ENCODE results near the gene KIF22.

The KIF22 gene

DNA sequence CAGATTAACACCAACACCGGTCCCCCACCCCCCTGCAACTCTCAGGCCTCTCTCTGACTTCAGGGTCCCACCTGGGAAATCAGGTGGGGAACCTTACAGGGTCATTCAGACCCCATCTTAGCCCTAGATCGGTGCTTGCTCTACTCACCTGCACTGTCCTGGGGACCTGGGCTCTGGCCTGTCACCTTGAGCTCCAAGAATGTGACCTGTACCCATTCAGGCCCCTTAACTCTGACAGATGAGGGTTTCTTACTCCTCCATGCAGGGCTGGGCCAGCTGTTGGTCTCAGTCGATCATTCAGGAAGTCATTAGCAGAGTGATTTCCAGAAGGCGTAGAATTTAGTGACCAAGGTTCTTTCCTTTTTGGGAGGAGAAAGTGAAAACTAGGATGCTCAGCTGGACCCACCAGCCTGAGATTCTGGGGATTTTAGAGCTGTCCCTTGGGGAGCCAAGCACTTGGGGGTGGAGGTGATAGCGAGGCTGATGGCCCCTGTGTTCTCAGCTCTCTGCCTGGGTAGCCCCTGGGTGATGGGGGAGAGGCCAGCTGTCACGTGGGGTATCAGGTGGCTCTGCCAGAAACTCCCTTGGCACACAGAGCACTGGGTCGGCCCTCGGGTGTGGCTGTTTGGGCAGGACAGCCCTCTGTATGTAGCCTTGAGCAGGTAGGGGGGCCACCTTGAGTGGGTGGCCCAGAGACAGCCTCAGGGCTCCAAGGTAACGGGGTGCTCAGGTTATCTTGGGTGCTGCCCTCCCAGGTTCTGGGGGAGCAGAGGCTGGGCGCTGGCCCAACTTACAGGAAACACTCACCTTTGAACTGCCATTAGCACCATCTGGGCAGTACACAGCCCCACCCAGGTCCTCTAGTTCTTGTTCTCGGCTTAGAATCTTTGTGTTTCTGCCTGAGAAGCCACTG is 30.4 kb downstream of the KIF22 start:
- TF ChIP-seq ARNT (IDR thresholded peaks at IDR 0.05) (no peak), NFRKB (IDR thresholded peaks at IDR 0.05) (no peak)
- no peak for DNase-seq (ENCODE audit: extremely low spot score)
- CTCF ChIA-PET, result interaction anchor here (0.9 to 6.1 kb wide), 3 partner anchors 27 to 31 kb away, joined by 4 to 52 read pairs (median 14); no protein-coding TSS in a partner anchor
- POLR2A ChIA-PET, result interaction anchor here (1.2 to 10.8 kb wide), 5 partner anchors 9 to 245 kb away, joined by 3 to 176 read pairs (median 4); partner anchors contain the start of gene MAZ

DNA sequence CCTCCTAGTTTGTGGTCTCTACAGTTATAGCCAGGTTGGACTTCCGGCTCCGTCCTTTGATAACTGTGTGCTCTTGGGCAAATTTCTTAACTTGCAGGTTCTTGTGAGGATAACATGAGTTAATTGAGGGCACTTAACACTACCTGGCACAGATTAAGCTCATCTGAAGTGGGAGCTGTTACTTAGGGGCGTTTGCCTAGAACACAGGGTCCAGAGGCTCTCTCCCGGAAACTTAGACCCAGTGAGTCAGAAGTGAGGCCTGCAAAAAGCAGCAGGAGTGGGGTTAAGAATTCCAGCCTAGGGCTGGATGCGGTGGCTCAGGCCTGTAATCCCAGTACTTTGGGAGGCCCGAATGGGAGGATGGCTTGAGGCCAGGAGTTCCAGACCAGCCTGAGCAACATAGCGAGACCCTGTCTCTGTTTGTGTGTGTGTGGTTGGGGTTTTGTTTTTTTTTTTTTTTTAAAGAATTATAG is 31.1 kb downstream of the KIF22 start:
- ChIA-PET CTCF (interaction anchor here (2.1 kb wide), 1 partner anchor 27 kb away, joined by 14 read pairs; no protein-coding TSS in a partner anchor), POLR2A (interaction anchor here (1.5 to 10.8 kb wide), 2 partner anchors 17 kb away, joined by 5 to 176 read pairs; partner anchors contain the start of gene MAZ)
- DNase-seq (ENCODE audit: extremely low spot score), result no peak
- no peak for TF ChIP-seq BHLHE40 (IDR thresholded peaks at IDR 0.05; ENCODE audit: borderline replicate concordance)
- no peak for TF ChIP-seq L3MBTL2 (conservative IDR thresholded peaks at IDR 0.05)
- TF ChIP-seq FOXA1 (IDR thresholded peaks at IDR 0.05), result no peak
- TF ChIP-seq CTBP1 (IDR thresholded peaks at IDR 0.05; ENCODE audit: borderline replicate concordance), result no peak
- no peak for TF ChIP-seq ZNF384 (IDR thresholded peaks at IDR 0.05)
- no peak for TF ChIP-seq NFRKB (IDR thresholded peaks at IDR 0.05)
- TF ChIP-seq SP1 (IDR thresholded peaks at IDR 0.05), result no peak
- TF ChIP-seq ELF4 (IDR thresholded peaks at IDR 0.05), result no peak
- no peak for TF ChIP-seq TARDBP (IDR thresholded peaks at IDR 0.05)
- TF ChIP-seq ARNT (IDR thresholded peaks at IDR 0.05), result no peak
- TF ChIP-seq FOXK2 (IDR thresholded peaks at IDR 0.05), result no peak
- TF ChIP-seq HDGF (IDR thresholded peaks at IDR 0.05; ENCODE audit: borderline replicate concordance), result no peak
- no peak for TF ChIP-seq LEF1 (IDR thresholded peaks at IDR 0.05; ENCODE audit: borderline replicate concordance)
- TF ChIP-seq FOXM1 (IDR thresholded peaks at IDR 0.05; ENCODE audit: borderline replicate concordance), result no peak
- no peak for TF ChIP-seq SUZ12 (IDR thresholded peaks at IDR 0.05)
- TF ChIP-seq, protein P1, sequence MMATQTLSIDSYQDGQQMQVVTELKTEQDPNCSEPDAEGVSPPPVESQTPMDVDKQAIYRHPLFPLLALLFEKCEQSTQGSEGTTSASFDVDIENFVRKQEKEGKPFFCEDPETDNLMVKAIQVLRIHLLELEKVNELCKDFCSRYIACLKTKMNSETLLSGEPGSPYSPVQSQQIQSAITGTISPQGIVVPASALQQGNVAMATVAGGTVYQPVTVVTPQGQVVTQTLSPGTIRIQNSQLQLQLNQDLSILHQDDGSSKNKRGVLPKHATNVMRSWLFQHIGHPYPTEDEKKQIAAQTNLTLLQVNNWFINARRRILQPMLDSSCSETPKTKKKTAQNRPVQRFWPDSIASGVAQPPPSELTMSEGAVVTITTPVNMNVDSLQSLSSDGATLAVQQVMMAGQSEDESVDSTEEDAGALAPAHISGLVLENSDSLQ (IDR thresholded peaks at IDR 0.05), result no peak

DNA sequence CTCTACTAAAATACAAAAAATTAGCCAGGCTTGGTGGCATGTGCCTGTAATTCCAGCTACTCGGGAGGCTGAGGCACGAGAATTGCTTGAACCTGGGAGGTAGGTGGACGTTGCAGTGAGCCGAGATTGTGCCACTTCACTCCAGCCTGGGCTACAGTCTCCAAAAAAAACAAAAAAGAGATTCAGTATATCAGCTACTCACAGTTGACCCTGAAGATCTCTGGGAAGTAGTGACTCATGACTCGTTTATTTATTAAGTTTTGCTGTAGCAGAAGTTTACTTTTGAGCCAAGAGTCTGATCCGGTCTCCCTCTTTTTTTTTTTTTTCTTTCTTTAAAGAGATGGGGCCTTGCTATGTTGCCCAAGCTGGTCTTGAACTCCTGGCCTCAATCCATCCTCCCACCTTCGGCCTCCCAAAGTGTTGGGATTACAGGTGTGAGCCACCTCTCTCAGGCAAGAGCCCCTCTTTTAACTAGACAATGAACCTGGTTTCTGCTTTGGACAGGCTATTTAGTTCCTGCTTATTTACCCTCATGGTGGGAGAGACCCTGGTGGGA is 34.1 kb downstream of the KIF22 start:
- CTCF ChIA-PET, result interaction anchor here (6.6 kb wide), 1 partner anchor 24 kb away, joined by 53 read pairs; no protein-coding TSS in a partner anchor
- TF ChIP-seq LEF1 (IDR thresholded peaks at IDR 0.05; ENCODE audit: borderline replicate concordance) (no peak), FOXA1 (IDR thresholded peaks at IDR 0.05) (no peak), CTBP1 (IDR thresholded peaks at IDR 0.05; ENCODE audit: borderline replicate concordance) (no peak), FOXM1 (IDR thresholded peaks at IDR 0.05; ENCODE audit: borderline replicate concordance) (no peak)
- POLR2A ChIA-PET, result interaction anchor here (1.1 to 3.1 kb wide), 3 partner anchors 8 to 18 kb away, joined by 3 to 16 read pairs (median 13); partner anchors contain the start of genes MAZ and PAGR1
- DNase-seq (ENCODE audit: extremely low spot score), result no peak

DNA sequence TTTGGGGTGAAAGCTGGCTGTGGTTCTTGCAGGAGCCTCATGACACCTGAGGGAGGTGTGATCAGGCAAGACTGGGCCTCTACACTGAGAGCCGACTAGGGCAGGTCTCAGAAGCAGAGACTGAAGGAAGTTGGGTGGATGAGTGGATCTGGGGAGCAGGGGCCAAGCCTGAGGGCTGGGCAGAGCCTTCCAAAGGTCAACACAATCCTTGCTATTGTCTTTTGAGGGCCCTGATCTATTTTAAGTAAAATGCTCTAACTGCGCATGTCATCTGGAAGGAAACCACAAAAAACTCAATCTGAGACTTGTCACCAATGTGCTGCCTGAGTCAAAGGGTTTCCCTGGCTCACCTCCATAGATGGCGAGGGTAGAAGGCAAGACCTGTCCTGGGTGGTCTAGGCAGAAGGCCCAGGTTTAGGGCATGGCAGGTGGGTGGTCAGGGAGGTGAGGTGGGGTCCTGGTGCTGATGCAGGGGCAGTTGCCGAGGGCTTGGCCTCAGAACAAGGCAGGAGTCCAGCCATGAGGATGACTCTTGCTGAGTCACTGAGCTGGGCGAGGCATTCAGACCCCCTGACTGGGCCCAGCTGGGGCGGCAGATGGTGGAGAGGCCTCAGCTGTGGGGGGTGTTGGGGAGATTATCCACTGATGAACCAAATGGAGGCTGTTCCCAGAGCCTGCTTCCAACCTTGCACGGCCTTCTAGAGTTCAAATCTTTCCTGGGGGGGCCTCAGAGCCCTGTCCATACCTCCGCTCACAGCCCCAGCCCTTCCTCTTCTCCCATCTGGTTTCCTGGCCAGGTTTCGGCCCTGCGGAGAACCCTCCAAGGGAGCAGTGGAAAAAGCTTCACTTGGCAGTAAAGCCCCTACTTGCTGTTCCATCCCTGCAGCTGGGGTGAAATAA is 34.8 kb downstream of the KIF22 start:
- ChIA-PET CTCF (interaction anchor here (0.5 to 6.6 kb wide), 2 partner anchors 23 to 304 kb away, joined by 3 to 53 read pairs; no protein-coding TSS in a partner anchor), POLR2A (interaction anchor here (0.7 to 3.1 kb wide), 8 partner anchors 8 to 148 kb away, joined by 3 to 16 read pairs (median 4); partner anchors contain the start of genes KCTD13, MAZ, PAGR1 and TAOK2)
- no peak for TF ChIP-seq BHLHE40 (IDR thresholded peaks at IDR 0.05; ENCODE audit: borderline replicate concordance)
- no peak for TF ChIP-seq TARDBP (IDR thresholded peaks at IDR 0.05)
- DNase-seq (ENCODE audit: extremely low spot score), result no peak

DNA sequence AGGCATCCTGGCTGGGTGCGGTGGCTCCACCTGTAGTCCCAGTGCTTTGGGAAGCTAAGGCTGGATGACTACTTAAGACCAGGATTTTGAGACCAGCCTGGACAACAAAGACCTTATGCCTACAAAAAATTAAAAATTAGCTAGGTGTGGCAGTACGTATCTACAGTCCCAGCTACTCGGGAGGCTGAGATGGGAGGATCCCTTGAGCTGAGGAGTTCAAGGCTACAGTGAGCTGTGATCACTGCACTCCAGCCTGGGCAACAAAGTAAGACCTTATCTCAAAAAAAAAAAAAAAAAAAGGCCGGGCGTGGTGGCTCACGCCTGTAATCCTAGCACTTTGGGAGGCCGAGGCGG is 35.8 kb downstream of the KIF22 start:
- POLR2A ChIA-PET, result interaction anchor here (1.0 to 3.1 kb wide), 7 partner anchors 9 to 147 kb away, joined by 3 to 16 read pairs (median 4); partner anchors contain the start of genes KCTD13, MAZ, PAGR1 and TAOK2
- DNase-seq (ENCODE audit: extremely low spot score), result no peak
- CTCF ChIA-PET, result interaction anchor here (0.5 to 6.6 kb wide), 2 partner anchors 22 to 303 kb away, joined by 3 to 53 read pairs; no protein-coding TSS in a partner anchor
- TF ChIP-seq LEF1 (IDR thresholded peaks at IDR 0.05; ENCODE audit: borderline replicate concordance) (no peak), NFRKB (IDR thresholded peaks at IDR 0.05) (no peak), ARNT (IDR thresholded peaks at IDR 0.05) (no peak), SUZ12 (IDR thresholded peaks at IDR 0.05) (no peak)
- TF ChIP-seq, protein P1 (IDR thresholded peaks at IDR 0.05), result no peak

DNA sequence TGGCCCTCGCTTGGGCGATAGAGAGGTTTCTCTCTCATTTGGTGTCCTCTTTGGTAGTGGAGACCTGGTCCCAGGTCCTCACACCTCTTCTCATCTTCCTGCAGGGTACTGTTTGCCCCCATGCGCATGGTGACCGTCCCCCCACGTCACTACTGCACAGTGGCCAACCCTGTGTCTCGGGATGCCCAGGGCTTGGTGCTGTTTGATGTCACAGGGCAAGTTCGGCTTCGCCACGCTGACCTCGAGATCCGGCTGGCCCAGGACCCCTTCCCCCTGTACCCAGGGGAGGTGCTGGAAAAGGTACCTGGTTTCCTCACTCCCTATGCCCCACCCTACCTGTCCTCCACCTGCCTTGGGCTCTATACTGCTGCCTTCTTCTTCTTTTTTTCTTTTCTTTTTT is 40.2 kb downstream of the KIF22 start:
- no peak for DNase-seq (ENCODE audit: extremely low spot score)
- ChIA-PET POLR2A (no interaction called here), CTCF (no interaction called here)
- TF ChIP-seq FOXM1 (IDR thresholded peaks at IDR 0.05; ENCODE audit: borderline replicate concordance), result no peak
- no peak for TF ChIP-seq BHLHE40 (IDR thresholded peaks at IDR 0.05; ENCODE audit: borderline replicate concordance)
- TF ChIP-seq SUZ12 (IDR thresholded peaks at IDR 0.05), result no peak
- TF ChIP-seq L3MBTL2 (conservative IDR thresholded peaks at IDR 0.05), result no peak
- no peak for TF ChIP-seq LEF1 (IDR thresholded peaks at IDR 0.05; ENCODE audit: borderline replicate concordance)
- TF ChIP-seq FOXK2 (IDR thresholded peaks at IDR 0.05), result no peak
- TF ChIP-seq ARNT (IDR thresholded peaks at IDR 0.05), result no peak
- TF ChIP-seq HDGF (IDR thresholded peaks at IDR 0.05; ENCODE audit: borderline replicate concordance), result no peak
- no peak for TF ChIP-seq TARDBP (IDR thresholded peaks at IDR 0.05)
